HEK293T (cell line): ENCODE data around the gene TTC9B.

Experiments
- BHLHE40 ChIP-seq: fragments of 450-650 bp; IDR thresholded peaks from 2 replicates; pipeline ENCODE4 v1.6.1; 2016; ENCODE audit warnings: mild to moderate bottlenecking, moderate library complexity, borderline replicate concordance
- ELF4 ChIP-seq: fragments of 450-650 bp; IDR thresholded peaks from 2 replicates; pipeline ENCODE4 v1.6.1; 2017; ENCODE audit warnings: antibody characterized with exemption
- L3MBTL2 ChIP-seq: fragments of 450-650 bp; conservative IDR thresholded peaks from 2 replicates; pipeline ENCODE4 v1.6.1; 2016; ENCODE audit warnings: mild to moderate bottlenecking
- SUZ12 ChIP-seq: fragments of 450-650 bp; IDR thresholded peaks from 2 replicates; pipeline ENCODE4 v1.6.1; 2016; ENCODE audit warnings: mild to moderate bottlenecking
- ZNF384 ChIP-seq: fragments of 450-650 bp; IDR thresholded peaks from 2 replicates; pipeline ENCODE4 v1.6.1; 2016

DNA sequence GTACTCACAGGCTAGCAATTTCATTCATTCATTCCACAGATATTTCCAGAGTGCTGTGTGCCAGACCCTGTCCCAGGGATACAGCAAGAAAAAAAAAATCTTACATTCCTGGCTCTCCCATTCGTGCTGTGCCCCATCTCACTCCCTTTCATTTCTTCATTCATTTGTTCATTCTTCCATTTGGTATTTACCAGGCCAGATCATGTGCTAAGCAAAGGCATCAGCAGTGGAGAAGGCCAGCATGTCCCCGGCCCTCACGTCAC lies 24.7 kb downstream of the TTC9B start:
- TF ChIP-seq SUZ12 (no peak), L3MBTL2 (no peak), ELF4 (no peak), ZNF384 (no peak), BHLHE40 (no peak)
